HUES6 (cell line): Measurements from ENCODE around the gene DNAJC15.
A peak's percentile ranks its signal among the peaks of the same experiment; 100 is the strongest.

Experiments used
- H3K27ac ChIP-seq: 2 replicates; pipeline ENCODE4 v1.7.0; 2013; ENCODE audit warnings: low read depth, mild to moderate bottlenecking, low read length, inconsistent platforms
- H3K27me3 ChIP-seq: 2 replicates; pipeline ENCODE4 v1.6.1; 2013; ENCODE audit warnings: low read length; ENCODE audit not compliant: control insufficient read depth, insufficient read depth
- H3K36me3 ChIP-seq: 2 replicates; pipeline ENCODE4 v1.6.1; 2013; ENCODE audit warnings: low read length; ENCODE audit not compliant: control insufficient read depth, insufficient read depth
- H3K4me1 ChIP-seq: 2 replicates; pipeline ENCODE4 v1.6.1; 2013; ENCODE audit warnings: low read length; ENCODE audit not compliant: control insufficient read depth, insufficient read depth
- H3K4me3 ChIP-seq: 2 replicates; pipeline ENCODE4 v1.5.1; 2013; ENCODE audit warnings: low read depth, low read length
- H3K9ac ChIP-seq: one replicate; pipeline ENCODE4 v1.6.1; 2013; ENCODE audit warnings: mild to moderate bottlenecking, low read length
- H3K9me3 ChIP-seq: 2 replicates; pipeline ENCODE4 v1.6.1; 2013; ENCODE audit warnings: low read depth, low read length; ENCODE audit not compliant: control insufficient read depth, insufficient read depth

Gene DNAJC15

GRCh38 chr13:43139211-43139610 is 115.8 kb downstream of the DNAJC15 start:
- peaks cover 20% of the 10 kb centered on the region for H3K4me1 ChIP-seq

GRCh38 chr13:43139921-43140320 is 116.5 kb downstream of the DNAJC15 start:
- Histone ChIP-seq H3K4me1 (peaks cover 19% of the 10 kb centered on the region), H3K27ac (no peak overlapping the region), H3K9me3 (no peaks in the 10 kb centered on the region), H3K4me3 (no peak overlapping the region), H3K27me3 (no peaks in the 10 kb centered on the region), H3K9ac (no peak overlapping the region), H3K36me3 (no peaks in the 10 kb centered on the region)

More at GRCh38 chr13:43139211-43139610, 115.8 kb downstream of the DNAJC15 start:
- no peaks in the 10 kb centered on the region for H3K36me3 ChIP-seq
- no peak overlapping the region for H3K27ac ChIP-seq
- no peak overlapping the region for H3K4me3 ChIP-seq
- H3K9me3 ChIP-seq, result no peaks in the 10 kb centered on the region
- H3K9ac ChIP-seq, result no peak overlapping the region
- H3K27me3 ChIP-seq, result no peaks in the 10 kb centered on the region

DNA sequence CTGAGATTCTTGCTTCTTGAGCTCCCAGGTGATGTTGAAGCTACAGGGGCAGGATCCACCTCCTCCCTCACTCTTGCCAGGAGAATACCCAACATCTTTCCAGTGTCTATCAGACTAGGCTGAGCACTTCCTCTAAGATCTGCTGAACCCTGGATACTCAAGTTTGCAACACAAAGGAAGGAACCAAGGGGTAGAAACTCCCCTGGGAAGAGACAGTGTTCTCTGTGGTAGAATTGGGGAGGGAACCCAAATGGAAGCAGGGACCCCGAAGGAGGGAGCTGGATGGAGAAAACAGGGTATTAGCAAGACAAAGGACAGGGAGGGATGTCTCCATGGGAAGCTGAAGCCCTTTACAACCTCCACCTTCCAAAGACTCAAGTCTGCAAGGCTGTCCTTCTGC is 117.6 kb downstream of the DNAJC15 start:
- Histone ChIP-seq H3K9ac (no peak overlapping the region), H3K27ac (no peak overlapping the region), H3K27me3 (no peaks in the 10 kb centered on the region), H3K9me3 (no peaks in the 10 kb centered on the region), H3K36me3 (no peaks in the 10 kb centered on the region), H3K4me1 (peaks cover 26% of the 10 kb centered on the region), H3K4me3 (0 out of 2 replicates have a peak overlapping the region, but pooled peaks have one; percentile 14)

DNA sequence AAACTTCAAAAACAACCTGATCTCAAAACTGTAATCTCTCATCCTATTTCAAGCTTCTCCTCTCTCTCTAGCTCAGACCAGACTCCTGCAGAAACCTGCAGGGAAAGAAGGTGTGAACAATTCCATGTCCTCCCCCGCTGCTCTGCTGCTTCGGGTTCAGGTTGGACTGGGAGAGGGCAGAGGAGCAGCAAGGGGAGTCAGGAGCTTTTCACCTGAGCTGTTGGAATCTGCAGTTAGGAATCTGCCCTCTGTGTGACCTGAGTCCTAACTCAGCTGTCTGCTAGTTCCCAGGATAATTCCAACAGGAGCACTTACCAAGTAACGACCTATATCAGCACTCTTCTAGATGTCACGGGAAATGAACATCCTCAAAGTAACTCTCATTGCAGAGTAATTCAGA is 118.3 kb downstream of the DNAJC15 start:
- H3K9ac ChIP-seq, result no peak overlapping the region
- H3K27ac ChIP-seq, result no peak overlapping the region
- H3K36me3 ChIP-seq, result no peaks in the 10 kb centered on the region
- peaks cover 27% of the 10 kb centered on the region for H3K4me1 ChIP-seq
- no peaks in the 10 kb centered on the region for H3K27me3 ChIP-seq
- no peaks in the 10 kb centered on the region for H3K9me3 ChIP-seq
- H3K4me3 ChIP-seq, result 0 out of 2 replicates have a peak overlapping the region, but pooled peaks have one; percentile 14

- Histone ChIP-seq H3K9ac (no peak overlapping the region), H3K4me3 (no peak overlapping the region), H3K27ac (no peak overlapping the region), H3K4me1 (peaks cover 23% of the 10 kb centered on the region), H3K27me3 (no peaks in the 10 kb centered on the region), H3K9me3 (no peaks in the 10 kb centered on the region), H3K36me3 (no peaks in the 10 kb centered on the region)
Measured at GRCh38 chr13:43143591-43143990, 120.2 kb downstream of the DNAJC15 start.

DNA sequence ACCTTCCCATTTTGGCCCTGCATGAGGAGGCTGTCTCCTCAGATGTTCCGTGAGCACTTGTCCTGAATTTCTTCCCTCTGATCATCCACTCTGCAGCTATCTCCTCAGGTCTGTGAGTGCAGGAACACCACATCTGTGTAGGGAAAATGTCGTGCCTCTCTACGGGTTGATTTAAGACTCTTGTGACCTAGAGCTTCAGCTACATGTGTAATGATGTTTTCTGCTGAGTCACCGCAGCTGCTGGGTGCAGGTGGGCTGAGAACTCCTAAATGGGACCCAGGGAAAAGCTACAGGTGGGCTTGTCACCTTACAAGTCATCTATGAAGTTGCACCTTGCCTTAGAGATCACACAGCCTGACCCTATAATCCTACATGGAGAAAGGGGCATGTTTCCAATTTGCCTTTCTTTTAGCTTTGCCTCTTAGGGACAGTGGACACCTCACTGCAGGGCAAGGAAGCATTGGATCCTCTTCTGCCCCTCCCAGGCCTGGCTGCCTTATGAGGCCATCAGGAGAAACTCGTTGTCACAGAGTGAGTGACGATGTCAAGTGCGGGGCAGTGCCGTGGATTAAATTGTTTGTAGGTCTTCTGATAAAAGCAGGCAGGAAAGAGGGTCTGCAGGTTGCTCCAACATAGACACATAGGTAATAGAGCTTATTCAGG is 122.3 kb downstream of the DNAJC15 start:
- Histone ChIP-seq H3K9me3 (no peaks in the 10 kb centered on the region), H3K27ac (no peak overlapping the region), H3K27me3 (no peaks in the 10 kb centered on the region), H3K4me1 (peaks cover 22% of the 10 kb centered on the region), H3K4me3 (no peak overlapping the region), H3K9ac (no peak overlapping the region), H3K36me3 (no peaks in the 10 kb centered on the region)

GRCh38 chr13:43146400-43146799 is 123.0 kb downstream of the DNAJC15 start:
- H3K27ac ChIP-seq, result no peak overlapping the region
- H3K9ac ChIP-seq, result no peak overlapping the region
- H3K4me3 ChIP-seq, result no peak overlapping the region
- H3K9me3 ChIP-seq, result no peaks in the 10 kb centered on the region
- no peaks in the 10 kb centered on the region for H3K27me3 ChIP-seq
- peaks cover 14% of the 10 kb centered on the region for H3K4me1 ChIP-seq
- no peaks in the 10 kb centered on the region for H3K36me3 ChIP-seq

GRCh38 chr13:43150369-43151207 is 127.2 kb downstream of the DNAJC15 start:
- no peak overlapping the region for H3K9ac ChIP-seq
- no peaks in the 10 kb centered on the region for H3K27me3 ChIP-seq
- H3K36me3 ChIP-seq, result no peaks in the 10 kb centered on the region
- peaks cover 20% of the 10 kb centered on the region; the same call in 1 of the 2 replicates for H3K4me1 ChIP-seq
- no peaks in the 10 kb centered on the region for H3K9me3 ChIP-seq
- no peak overlapping the region for H3K27ac ChIP-seq
- H3K4me3 ChIP-seq, result no peak overlapping the region

DNA sequence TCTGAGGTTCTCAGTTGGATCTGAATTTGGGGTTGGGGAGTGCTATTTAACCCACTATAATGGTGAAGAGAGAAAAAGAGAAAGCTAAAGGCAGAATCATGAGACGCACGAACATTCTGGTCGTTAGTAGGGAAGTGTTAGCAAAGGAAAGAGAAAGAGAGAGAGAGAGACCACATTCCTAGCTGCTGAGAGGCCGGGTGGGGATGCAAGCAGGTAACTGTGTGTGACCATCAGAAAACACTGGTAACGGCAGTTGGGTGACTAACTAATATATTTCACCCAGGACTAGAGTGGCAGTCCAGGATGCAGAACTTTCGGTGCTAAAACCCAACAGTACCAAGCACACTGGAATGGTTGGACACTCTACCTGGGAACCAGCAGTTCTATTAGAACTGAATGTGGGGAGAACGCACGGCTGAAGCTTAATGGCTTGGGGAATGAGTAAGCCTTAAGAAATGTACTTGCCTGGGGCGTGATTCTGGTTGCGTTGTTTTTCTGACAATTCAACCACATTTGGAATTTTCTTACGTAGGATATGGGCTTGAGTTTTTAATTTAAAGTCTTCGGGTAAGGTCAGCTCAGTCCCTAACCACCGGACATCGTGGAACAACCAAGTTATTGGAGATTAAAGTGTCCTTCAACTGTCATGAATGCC is 130.2 kb downstream of the DNAJC15 start:
- no peaks in the 10 kb centered on the region for H3K27me3 ChIP-seq
- no peaks in the 10 kb centered on the region for H3K36me3 ChIP-seq
- no peak overlapping the region for H3K4me3 ChIP-seq
- peak overlapping the region; percentile 4; the same call in 1 of the 2 replicates for H3K27ac ChIP-seq
- H3K9me3 ChIP-seq, result no peaks in the 10 kb centered on the region
- H3K4me1 ChIP-seq, result peaks cover 16% of the 10 kb centered on the region; the same call in 1 of the 2 replicates
- H3K9ac ChIP-seq, result peak overlapping the region; percentile 38

GRCh38 chr13:43154156-43154651 is 130.8 kb downstream of the DNAJC15 start:
- no peaks in the 10 kb centered on the region for H3K27me3 ChIP-seq
- H3K9ac ChIP-seq, result peak overlapping the region; percentile 38
- H3K27ac ChIP-seq, result peak overlapping the region; percentile 4; the same call in 1 of the 2 replicates
- H3K4me1 ChIP-seq, result peaks cover 16% of the 10 kb centered on the region; the same call in 1 of the 2 replicates
- no peaks in the 10 kb centered on the region for H3K36me3 ChIP-seq
- no peak overlapping the region for H3K4me3 ChIP-seq
- no peaks in the 10 kb centered on the region for H3K9me3 ChIP-seq
